MM.1S (cell line): ENCODE results near the gene MACROD2.
"Not testable (repeated sequence)": the region's sequence is repeated elsewhere in the genome, so short reads cannot be mapped to it uniquely, and the experiment has no call there.

Experiments
- EZH2 ChIP-seq: fragments of 300-600 bp; sonication (generic); optimal IDR thresholded peaks from 2 replicates; pipeline ENCODE3; 2017; ENCODE audit warnings: low read depth, mild to moderate bottlenecking, antibody characterized with exemption, low read length, mixed read lengths
- TF ChIP-seq, protein P1 (sequence below): fragments of 300-600 bp; sonication (generic); IDR thresholded peaks from 2 replicates; pipeline ENCODE4 v1.5.1; 2016; ENCODE audit warnings: antibody characterized with exemption, low read length, mixed read lengths

DNA sequence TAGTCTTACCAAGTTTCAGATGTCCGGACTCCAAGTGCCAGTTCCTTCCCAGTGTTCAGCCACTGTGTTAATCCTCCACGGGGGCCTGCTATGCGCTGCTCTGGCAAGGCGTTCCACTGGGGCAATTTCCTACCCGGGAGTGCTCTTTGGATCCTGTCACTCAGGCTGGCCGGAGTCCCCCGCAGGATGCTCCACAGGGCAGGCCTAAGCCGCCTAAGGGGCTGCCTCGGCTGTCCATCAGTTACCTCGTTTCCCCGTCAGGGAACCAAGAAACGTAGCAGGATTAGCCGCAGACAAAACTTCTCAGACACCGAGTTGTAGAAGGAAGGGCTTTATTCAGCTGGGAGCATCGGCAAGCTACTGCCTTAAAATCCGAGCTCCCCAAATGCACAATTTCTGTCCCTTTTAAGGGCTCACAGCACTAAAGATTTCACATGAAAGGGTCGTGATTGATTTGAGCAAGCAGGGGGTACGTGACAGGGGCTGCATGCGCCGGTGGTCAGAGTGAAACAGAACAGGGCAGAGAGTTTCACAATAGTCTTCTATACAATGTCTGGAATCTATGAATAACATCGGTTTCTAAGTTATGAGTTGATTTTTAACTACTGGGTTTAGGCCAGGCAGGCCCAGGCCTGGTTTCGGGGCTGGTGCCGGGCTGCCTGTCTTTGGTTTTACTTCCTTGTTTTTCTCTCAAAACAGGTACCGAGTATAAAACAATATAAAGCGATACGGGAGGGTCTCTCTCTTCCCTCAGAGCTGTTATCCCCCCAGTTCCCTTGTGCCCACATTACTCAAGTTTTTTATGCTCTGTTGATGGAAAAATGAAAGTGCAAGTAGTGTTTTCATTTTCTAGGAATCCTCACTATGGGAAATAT lies 1990.4 kb downstream of the MACROD2 start:
- TF ChIP-seq, protein P1, sequence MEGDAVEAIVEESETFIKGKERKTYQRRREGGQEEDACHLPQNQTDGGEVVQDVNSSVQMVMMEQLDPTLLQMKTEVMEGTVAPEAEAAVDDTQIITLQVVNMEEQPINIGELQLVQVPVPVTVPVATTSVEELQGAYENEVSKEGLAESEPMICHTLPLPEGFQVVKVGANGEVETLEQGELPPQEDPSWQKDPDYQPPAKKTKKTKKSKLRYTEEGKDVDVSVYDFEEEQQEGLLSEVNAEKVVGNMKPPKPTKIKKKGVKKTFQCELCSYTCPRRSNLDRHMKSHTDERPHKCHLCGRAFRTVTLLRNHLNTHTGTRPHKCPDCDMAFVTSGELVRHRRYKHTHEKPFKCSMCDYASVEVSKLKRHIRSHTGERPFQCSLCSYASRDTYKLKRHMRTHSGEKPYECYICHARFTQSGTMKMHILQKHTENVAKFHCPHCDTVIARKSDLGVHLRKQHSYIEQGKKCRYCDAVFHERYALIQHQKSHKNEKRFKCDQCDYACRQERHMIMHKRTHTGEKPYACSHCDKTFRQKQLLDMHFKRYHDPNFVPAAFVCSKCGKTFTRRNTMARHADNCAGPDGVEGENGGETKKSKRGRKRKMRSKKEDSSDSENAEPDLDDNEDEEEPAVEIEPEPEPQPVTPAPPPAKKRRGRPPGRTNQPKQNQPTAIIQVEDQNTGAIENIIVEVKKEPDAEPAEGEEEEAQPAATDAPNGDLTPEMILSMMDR = not testable (repeated sequence)
- TF ChIP-seq EZH2 = not testable (repeated sequence)
